ENCODE results near the gene MAP2K5. TPM values are rescaled to one million over a fixed set of nuclear protein-coding genes. Genes with fewer than 3 reads are reported as not detected.

Gene MAP2K5
- total RNA-seq, 1 donor from 2014 or later, result 19.6 TPM

GRCh38 chr15:67579164-67579563 is 36.7 kb downstream of the MAP2K5 start:
- H3K9me3 Mint-ChIP-seq, result no peaks in the 10 kb centered on the region
- peaks cover 10% of the 10 kb centered on the region for H3K4me1 Mint-ChIP-seq
- no peaks in the 10 kb centered on the region for H3K27me3 Mint-ChIP-seq (ENCODE audit: low read depth)
- no peak overlapping the region for H3K27ac Mint-ChIP-seq (ENCODE audit: unreplicated experiment)
- H3K4me3 Mint-ChIP-seq, result no peak overlapping the region
- no peak for TF ChIP-seq CTCF (conservative IDR thresholded peaks at IDR 0.05)
- DNase-seq (ENCODE audit: low read depth, low spot score), result no peak
- peaks cover 5% of the 10 kb centered on the region for H3K36me3 Mint-ChIP-seq (ENCODE audit: low read depth)

DNA sequence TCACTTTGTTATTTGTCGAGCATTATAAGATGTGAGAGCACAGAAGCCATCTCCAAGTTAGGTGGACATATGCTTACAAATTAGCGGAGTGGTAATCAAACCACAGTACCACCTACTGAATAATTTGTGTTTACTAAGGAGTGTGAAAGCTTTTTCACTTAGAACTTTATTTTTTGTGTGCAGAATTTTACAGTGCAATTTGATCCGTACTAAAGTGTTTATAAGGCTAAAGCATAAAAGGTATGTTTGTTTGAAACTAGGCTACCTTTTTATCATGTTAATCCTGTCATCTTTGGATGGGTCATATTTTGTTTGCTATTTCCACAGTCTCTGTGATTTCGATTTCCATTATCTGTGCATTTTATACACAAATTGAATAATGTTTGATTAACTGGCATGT is 37.5 kb downstream of the MAP2K5 start:
- no peaks in the 10 kb centered on the region for H3K27me3 Mint-ChIP-seq (ENCODE audit: low read depth)
- TF ChIP-seq CTCF (conservative IDR thresholded peaks at IDR 0.05), result no peak
- H3K9me3 Mint-ChIP-seq, result no peaks in the 10 kb centered on the region

DNA sequence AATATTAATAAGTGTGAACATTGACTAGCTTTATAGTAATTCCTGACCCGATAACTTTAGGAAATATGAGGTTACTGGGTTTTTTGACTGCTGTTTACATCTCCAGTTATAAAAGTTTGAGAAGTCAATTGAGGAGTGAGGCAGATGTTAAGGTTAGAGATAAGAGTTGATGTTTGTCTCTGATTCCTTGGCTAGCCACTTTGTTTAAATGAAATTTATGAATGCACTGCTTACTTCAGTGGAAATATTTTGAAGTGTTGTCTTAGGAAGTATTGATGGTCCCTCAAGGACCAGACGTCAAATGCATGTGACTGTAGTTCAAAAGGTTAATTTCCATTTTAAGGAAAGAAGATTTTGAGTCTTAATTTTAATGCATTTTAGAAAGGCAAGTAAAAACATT is 41.7 kb downstream of the MAP2K5 start:
- H3K27me3 Mint-ChIP-seq (ENCODE audit: low read depth), result no peaks in the 10 kb centered on the region
- TF ChIP-seq CTCF (conservative IDR thresholded peaks at IDR 0.05), result no peak
- DNase-seq (ENCODE audit: low read depth, low spot score), result no peak
- H3K4me3 Mint-ChIP-seq, result no peak overlapping the region
- H3K27ac Mint-ChIP-seq (ENCODE audit: unreplicated experiment), result no peak overlapping the region
- peaks cover 4% of the 10 kb centered on the region for H3K4me1 Mint-ChIP-seq
- H3K36me3 Mint-ChIP-seq (ENCODE audit: low read depth), result peaks cover 25% of the 10 kb centered on the region
- H3K9me3 Mint-ChIP-seq, result no peaks in the 10 kb centered on the region

More for the DNA sequence above, 37.5 kb downstream of the MAP2K5 start:
- no peak for DNase-seq (ENCODE audit: low read depth, low spot score)
- H3K4me3 Mint-ChIP-seq, result no peak overlapping the region
- peaks cover 5% of the 10 kb centered on the region for H3K36me3 Mint-ChIP-seq (ENCODE audit: low read depth)
- H3K27ac Mint-ChIP-seq (ENCODE audit: unreplicated experiment), result no peak overlapping the region
- H3K4me1 Mint-ChIP-seq, result peaks cover 7% of the 10 kb centered on the region

GRCh38 chr15:67585681-67586080 is 43.2 kb downstream of the MAP2K5 start:
- Mint-ChIP-seq H3K4me1 (peaks cover 12% of the 10 kb centered on the region), H3K4me3 (no peak overlapping the region), H3K9me3 (no peaks in the 10 kb centered on the region), H3K27ac (ENCODE audit: unreplicated experiment) (no peak overlapping the region), H3K36me3 (ENCODE audit: low read depth) (peaks cover 25% of the 10 kb centered on the region), H3K27me3 (ENCODE audit: low read depth) (no peaks in the 10 kb centered on the region)
- TF ChIP-seq CTCF (conservative IDR thresholded peaks at IDR 0.05), result no peak
- DNase-seq (ENCODE audit: low read depth, low spot score), result no peak

DNA sequence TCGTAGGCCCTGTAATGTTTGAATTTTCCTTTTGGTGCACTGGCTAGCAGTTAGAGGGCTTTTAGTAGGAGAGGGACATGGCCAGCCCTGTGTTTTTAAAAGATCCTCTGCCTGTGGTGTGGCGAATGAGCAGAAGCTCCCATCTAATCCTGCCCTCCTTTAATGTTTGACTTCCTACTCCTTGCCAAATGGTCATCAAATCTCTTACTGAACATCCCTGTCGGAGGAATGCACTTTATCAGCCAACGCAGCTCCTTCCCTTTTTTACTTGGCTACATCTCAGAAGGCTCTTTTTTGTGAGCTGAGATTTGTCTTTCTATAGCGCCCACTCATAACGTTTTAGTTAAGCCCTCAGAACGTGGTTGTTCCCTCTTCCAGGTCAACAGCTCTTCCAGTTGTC is 44.8 kb downstream of the MAP2K5 start:
- H3K4me3 Mint-ChIP-seq, result no peak overlapping the region
- no peaks in the 10 kb centered on the region for H3K9me3 Mint-ChIP-seq
- peaks cover 15% of the 10 kb centered on the region for H3K4me1 Mint-ChIP-seq
- no peak for TF ChIP-seq CTCF (conservative IDR thresholded peaks at IDR 0.05)
- H3K27ac Mint-ChIP-seq (ENCODE audit: unreplicated experiment), result no peak overlapping the region
- H3K36me3 Mint-ChIP-seq (ENCODE audit: low read depth), result peaks cover 20% of the 10 kb centered on the region
- DNase-seq (ENCODE audit: low read depth, low spot score), result no peak
- H3K27me3 Mint-ChIP-seq (ENCODE audit: low read depth), result no peaks in the 10 kb centered on the region

DNA sequence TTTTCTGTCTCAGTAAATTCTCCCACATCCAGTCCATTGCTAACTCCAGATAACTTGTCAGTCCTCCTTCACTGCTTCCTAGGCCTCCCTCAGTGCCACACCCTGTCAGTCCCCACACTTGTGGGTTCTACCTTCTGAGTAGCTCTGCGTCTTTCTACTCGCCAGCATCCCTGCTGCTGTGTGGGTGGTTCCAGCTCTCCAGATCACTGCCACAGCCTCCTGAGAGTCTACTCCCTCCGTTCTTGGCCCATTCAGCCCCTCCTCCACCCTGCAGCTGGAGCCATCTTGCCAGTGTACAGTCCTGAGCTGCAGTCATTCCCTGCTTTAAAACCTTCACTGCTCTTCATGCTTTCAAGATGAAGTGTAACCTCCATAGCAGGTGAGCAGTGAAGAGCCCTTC is 45.3 kb downstream of the MAP2K5 start:
- no peak overlapping the region for H3K4me3 Mint-ChIP-seq
- H3K9me3 Mint-ChIP-seq, result no peaks in the 10 kb centered on the region
- TF ChIP-seq CTCF (conservative IDR thresholded peaks at IDR 0.05), result no peak
- DNase-seq (ENCODE audit: low read depth, low spot score), result no peak
- peaks cover 19% of the 10 kb centered on the region for H3K4me1 Mint-ChIP-seq
- peak overlapping the region; percentile 68 for H3K27ac Mint-ChIP-seq (ENCODE audit: unreplicated experiment)
- H3K36me3 Mint-ChIP-seq (ENCODE audit: low read depth), result peaks cover 20% of the 10 kb centered on the region
- no peaks in the 10 kb centered on the region for H3K27me3 Mint-ChIP-seq (ENCODE audit: low read depth)

Measured in neural crest cell (in vitro differentiated cells).